ENCODE data around the gene AFAP1L2.

DNA sequence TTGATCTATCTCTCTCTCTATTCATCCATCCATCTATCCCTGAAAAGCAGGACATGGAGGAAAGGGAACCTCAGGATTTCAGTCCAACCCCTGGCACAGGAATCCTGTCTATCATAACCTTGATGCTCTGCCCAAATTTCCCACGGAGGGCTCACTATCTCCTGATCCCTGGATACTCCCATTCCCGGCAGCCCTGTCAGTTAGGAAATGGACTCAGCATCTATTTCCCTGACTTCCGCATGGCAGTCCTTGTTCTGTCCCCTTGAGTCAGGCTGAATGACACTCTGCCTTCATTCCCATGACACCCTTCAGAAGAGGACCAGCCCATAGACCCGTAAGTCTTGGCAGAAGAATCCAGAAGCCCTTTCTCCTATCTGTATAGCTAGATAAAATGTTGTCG is 87.6 kb downstream of the AFAP1L2 start:
- TF ChIP-seq, protein P1, sequence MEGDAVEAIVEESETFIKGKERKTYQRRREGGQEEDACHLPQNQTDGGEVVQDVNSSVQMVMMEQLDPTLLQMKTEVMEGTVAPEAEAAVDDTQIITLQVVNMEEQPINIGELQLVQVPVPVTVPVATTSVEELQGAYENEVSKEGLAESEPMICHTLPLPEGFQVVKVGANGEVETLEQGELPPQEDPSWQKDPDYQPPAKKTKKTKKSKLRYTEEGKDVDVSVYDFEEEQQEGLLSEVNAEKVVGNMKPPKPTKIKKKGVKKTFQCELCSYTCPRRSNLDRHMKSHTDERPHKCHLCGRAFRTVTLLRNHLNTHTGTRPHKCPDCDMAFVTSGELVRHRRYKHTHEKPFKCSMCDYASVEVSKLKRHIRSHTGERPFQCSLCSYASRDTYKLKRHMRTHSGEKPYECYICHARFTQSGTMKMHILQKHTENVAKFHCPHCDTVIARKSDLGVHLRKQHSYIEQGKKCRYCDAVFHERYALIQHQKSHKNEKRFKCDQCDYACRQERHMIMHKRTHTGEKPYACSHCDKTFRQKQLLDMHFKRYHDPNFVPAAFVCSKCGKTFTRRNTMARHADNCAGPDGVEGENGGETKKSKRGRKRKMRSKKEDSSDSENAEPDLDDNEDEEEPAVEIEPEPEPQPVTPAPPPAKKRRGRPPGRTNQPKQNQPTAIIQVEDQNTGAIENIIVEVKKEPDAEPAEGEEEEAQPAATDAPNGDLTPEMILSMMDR (IDR thresholded peaks at IDR 0.05; ENCODE audit: poor library complexity, severe bottlenecking), result no peak
- TF ChIP-seq RAD21 (conservative IDR thresholded peaks at IDR 0.05), result no peak
- no peak for TF ChIP-seq EP300 (conservative IDR thresholded peaks at IDR 0.05; ENCODE audit: poor library complexity, severe bottlenecking)
- no peak for TF ChIP-seq POLR2AphosphoS5 (IDR thresholded peaks at IDR 0.05)

Data from neural cell (in vitro differentiated cells).